C4-2B (cell line): ENCODE measurements around the gene XRCC5.

Experiments
- H3K27ac ChIP-seq: fragments of 450-650 bp; 2 replicates; pipeline ENCODE4 v1.5.1; 2017
- CTCF ChIP-seq: fragments of 450-650 bp; conservative IDR thresholded peaks from 2 replicates; pipeline ENCODE4 v1.5.1; 2017; ENCODE audit warnings: mild to moderate bottlenecking
- ZFX ChIP-seq: fragments of 450-650 bp; IDR thresholded peaks from 2 replicates; pipeline ENCODE4 v1.6.1; 2017

XRCC5 gene

DNA sequence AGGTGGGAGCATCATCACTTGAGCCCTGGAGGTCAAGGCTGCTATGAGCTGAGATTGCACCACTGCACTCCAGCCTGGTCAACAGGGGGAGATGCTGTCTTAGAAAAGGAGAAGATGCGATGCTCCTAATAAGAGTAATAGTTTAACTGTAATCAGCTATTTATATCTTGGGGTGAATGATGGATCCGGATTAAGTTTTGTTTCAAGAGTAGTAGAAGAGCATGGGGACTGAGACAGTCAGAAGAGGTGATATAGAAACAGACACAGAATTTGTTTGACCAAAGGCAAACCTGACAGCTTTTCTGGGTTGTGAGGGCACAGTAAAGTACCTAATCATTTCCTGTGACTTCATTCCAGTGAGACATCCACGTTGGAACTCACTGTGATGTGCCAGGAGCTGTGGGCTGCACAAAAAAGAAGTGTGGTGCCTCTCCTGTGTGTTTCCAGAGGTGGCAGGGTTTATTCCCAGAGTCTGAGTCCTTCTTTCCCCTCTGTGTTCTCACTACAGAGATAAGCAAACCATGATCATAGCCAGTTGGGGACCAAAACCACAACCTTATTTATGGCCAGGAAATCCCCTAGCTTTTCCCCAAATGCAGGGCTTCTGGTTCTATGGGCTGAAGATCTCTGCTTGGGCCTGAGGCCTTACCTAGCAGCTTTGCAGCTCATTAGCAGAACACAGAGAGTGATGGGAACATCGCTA is 113.7 kb downstream of the XRCC5 start:
- TF ChIP-seq CTCF (peak; percentile 32), ZFX (no peak)
- H3K27ac ChIP-seq: no peak overlapping the region

DNA sequence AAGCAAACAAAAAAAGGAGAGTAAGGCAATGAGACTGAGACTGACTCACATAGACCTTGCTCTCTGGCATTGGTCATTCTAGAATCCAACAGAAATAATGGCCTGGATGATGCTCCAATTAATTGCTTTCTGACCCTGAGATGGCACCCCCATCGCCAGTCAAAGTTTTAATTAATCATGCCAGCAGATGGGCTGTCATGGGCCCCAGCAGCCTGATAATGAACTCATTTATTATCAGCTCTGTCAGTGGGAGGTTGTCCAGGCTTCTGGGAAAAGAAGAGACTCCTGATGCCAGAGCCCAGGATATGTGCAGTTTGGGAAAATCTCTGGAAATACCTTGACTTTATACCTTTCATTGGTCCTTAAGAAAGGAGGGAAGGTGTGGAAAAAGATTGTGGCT is 115.2 kb downstream of the XRCC5 start:
- H3K27ac ChIP-seq: no peak overlapping the region
- no peak for TF ChIP-seq ZFX
- TF ChIP-seq CTCF: no peak

DNA sequence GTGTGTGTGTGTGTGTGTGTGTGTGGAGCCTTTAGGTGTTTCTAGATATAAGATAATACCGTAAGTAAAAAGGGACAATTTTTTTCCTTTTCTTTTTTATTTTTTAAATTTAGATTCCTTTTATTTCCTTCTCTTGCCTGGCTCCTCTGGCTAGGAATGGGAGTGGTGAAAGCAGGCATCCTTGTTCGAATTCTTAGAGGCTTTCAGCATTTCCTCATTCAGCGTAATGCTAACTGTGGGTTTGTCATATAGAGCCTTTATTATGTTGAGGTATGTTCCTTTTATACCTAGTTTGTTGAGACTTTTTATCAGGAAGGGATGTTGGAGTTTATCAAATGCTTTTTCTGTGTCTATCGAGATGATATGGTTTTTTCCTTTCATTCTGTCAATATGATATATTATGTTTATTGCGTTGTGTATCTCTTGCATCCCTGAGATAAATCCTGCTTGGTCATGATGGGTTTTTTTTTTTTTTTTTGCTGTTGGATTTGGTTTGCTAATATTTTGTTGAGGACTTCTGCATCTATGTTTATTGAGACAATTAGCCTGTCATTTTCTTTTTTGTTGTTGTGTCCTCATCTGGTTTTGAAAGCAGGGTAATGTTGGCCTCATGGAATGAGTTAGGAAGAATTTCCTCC is 120.2 kb downstream of the XRCC5 start:
- no peak overlapping the region for H3K27ac ChIP-seq
- TF ChIP-seq CTCF: no peak
- TF ChIP-seq ZFX: no peak

DNA sequence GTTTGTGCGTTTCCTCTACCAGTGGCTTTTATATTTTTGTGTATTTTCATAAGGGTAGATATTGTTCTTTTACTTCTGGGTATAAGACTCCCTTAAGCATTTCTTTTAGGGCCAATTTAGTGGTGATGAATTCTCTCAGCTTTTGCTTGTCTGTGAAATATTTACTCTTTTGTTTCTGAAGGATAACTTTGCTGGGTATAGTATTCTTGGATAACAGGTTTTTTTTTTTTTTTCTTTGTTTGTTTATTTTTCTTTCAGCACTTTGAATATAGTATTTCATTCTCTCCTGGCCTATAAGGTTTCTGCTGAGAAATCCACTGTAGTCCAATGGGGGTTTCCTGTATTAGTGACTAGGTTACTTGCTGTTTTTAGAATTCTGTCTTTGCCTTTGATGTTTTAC is 122.7 kb downstream of the XRCC5 start:
- no peak for TF ChIP-seq CTCF
- TF ChIP-seq ZFX: no peak
- H3K27ac ChIP-seq: no peak overlapping the region

DNA sequence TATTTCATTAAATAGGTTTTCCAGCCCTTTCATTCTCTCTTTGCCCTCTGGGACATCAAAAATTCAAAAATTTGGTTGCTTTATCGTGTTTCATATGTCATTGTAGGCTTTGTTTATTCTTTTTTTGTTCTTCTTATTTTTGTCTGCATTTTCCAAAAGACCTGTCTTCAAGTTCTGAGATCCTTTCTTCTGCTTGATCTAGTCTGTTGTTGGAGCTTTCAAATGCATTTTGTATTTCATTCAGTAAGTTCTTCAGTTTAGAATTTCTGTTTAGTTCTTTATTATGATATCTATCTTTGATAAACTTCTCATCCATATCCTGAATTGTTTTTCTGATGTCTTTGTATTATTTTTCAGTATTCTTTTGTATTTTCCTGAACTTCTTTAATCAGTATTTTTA is 123.6 kb downstream of the XRCC5 start:
- TF ChIP-seq ZFX: no peak
- no peak for TF ChIP-seq CTCF
- no peak overlapping the region for H3K27ac ChIP-seq

DNA sequence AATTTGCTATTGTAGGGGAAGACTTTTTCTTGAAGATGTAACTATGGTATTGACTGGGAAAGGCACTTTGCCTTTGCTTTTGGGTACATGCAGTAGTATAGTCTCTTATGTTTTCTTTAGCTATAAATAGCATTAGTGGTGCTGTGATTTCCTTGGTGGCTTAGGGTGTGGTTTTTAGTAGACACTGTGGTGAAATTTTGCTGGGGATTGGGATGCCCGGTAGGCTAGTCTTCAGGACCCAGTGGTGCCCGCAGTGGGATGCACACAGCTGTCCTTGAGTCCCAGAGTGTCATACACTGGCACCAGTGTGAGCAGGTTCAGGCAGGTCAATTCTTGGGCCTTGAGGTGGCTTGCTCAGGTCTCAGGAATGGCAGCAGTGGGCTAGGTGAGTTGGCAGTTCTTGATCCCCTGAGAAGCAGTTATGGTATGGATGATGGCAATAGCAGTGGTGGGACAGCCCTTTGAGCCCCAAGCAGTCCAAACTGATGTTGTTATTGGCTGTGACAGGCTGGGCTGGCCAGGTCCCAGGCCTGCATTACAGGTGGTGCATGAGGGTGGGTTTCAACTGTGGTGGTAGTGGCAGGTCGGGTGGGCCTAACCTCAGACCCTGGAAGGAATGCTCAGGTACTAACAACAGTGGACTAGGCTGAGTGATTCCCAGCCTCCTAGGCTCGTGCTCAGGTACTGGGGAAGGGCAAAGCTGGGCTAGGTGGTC is 124.3 kb downstream of the XRCC5 start:
- H3K27ac ChIP-seq: no peak overlapping the region
- no peak for TF ChIP-seq ZFX
- TF ChIP-seq CTCF: no peak

- no peak overlapping the region for H3K27ac ChIP-seq
- TF ChIP-seq ZFX (no peak), CTCF (no peak)
Measured at GRCh38 chr2:216234106-216234505, 125.0 kb downstream of the XRCC5 start.
